GM12875 (cell line): ENCODE measurements around the gene GCSAML.

Experiments
- H3K4me3 ChIP-seq: one replicate; pipeline ENCODE4 v1.5.1; 2011; ENCODE audit warnings: low read depth, low read length, control low read depth
- CTCF ChIP-seq: IDR thresholded peaks from 2 replicates; pipeline ENCODE4 v1.5.1; 2011; ENCODE audit warnings: low read depth, mild to moderate bottlenecking, control low read depth, inconsistent platforms, low read length, moderate library complexity, borderline replicate concordance; ENCODE audit not compliant: insufficient read depth

The GCSAML gene

GRCh38 chr1:247562198-247562597 is 13.3 kb downstream of the GCSAML start:
- TF ChIP-seq CTCF = no peak
- H3K4me3 ChIP-seq = no peak overlapping the region

- no peak overlapping the region for H3K4me3 ChIP-seq
- TF ChIP-seq CTCF = no peak
These were observed 25.3 kb downstream of the GCSAML start for GRCh38 chr1:247574236-247574635.

GRCh38 chr1:247574664-247575063 is 25.7 kb downstream of the GCSAML start:
- no peak for TF ChIP-seq CTCF
- H3K4me3 ChIP-seq = no peak overlapping the region

GRCh38 chr1:247576514-247576913 is 27.6 kb downstream of the GCSAML start:
- TF ChIP-seq CTCF = no peak
- H3K4me3 ChIP-seq = no peak overlapping the region

GRCh38 chr1:247578946-247579460 is 30.1 kb downstream of the GCSAML start:
- no peak for TF ChIP-seq CTCF
- H3K4me3 ChIP-seq = no peak overlapping the region

GRCh38 chr1:247588060-247588459 is 39.1 kb downstream of the GCSAML start, which contains the start of gene OR2G2:
OR2G2 (plus strand) TSS chr1:247588360; CDS start chr1:247588360, 0 bp downstream.
- no peak for TF ChIP-seq CTCF
- no peak within 1 kb of the TSS for H3K4me3 ChIP-seq

- no peak for TF ChIP-seq CTCF
- no peak within 1 kb of the TSS for H3K4me3 ChIP-seq
These were observed 56.4 kb downstream of the GCSAML start, which contains the start of gene OR2G3 for GRCh38 chr1:247605286-247605685. OR2G3 (plus strand) TSS chr1:247605586; CDS start chr1:247605586, 0 bp downstream.
